Fibroblast of skin of abdomen (primary cell): ENCODE data around the gene ZKSCAN5.
"Not testable (repeated sequence)": the region's sequence is repeated elsewhere in the genome, so short reads cannot be mapped to it uniquely, and the experiment has no call there.

Experiments
- DNase-seq: peaks from one replicate; pipeline ENCODE4 v3.0.0-alpha.2; 2013

The ZKSCAN5 gene

GRCh38 chr7:99557196-99557607 lies 52.7 kb downstream of the ZKSCAN5 start:
- DNase-seq: no peak

- no peak for DNase-seq
Observed at GRCh38 chr7:99557940-99558305, 53.5 kb downstream of the ZKSCAN5 start.

GRCh38 chr7:99558306-99559174 lies 54.1 kb downstream of the ZKSCAN5 start, which contains the start of gene ZNF655:
TSS of gene ZNF655 (plus strand) at chr7:99558642. CDS start at chr7:99560560, 1,918 bp downstream.
- peak; percentile 93 for DNase-seq

GRCh38 chr7:99559175-99559915 lies 54.9 kb downstream of the ZKSCAN5 start:
- DNase-seq: peak; percentile 23

- no peak for DNase-seq
Observed at GRCh38 chr7:99560834-99561736, 56.6 kb downstream of the ZKSCAN5 start.

GRCh38 chr7:99561737-99562051 lies 57.2 kb downstream of the ZKSCAN5 start:
- DNase-seq: no peak

- no peak for DNase-seq
Observed at GRCh38 chr7:99562114-99562784, 57.8 kb downstream of the ZKSCAN5 start.

GRCh38 chr7:99562832-99563231 lies 58.4 kb downstream of the ZKSCAN5 start:
- peak; percentile 99 for DNase-seq

- peak; percentile 82 for DNase-seq
Observed at GRCh38 chr7:99563650-99564049, 59.2 kb downstream of the ZKSCAN5 start.

- DNase-seq: not testable (repeated sequence)
Observed at GRCh38 chr7:99568770-99569169, 64.3 kb downstream of the ZKSCAN5 start.

GRCh38 chr7:99571768-99572167 lies 67.3 kb downstream of the ZKSCAN5 start:
- no peak for DNase-seq

- DNase-seq: no peak
Observed at GRCh38 chr7:99573257-99573656, 68.8 kb downstream of the ZKSCAN5 start.

- no peak for DNase-seq
Observed at GRCh38 chr7:99576251-99576650, 71.8 kb downstream of the ZKSCAN5 start.

- DNase-seq: no peak
Observed at GRCh38 chr7:99579281-99579955, 75.0 kb downstream of the ZKSCAN5 start.

- DNase-seq: peak; percentile 50
Observed at GRCh38 chr7:99579956-99580777, 75.7 kb downstream of the ZKSCAN5 start.

GRCh38 chr7:99580778-99581332 lies 76.4 kb downstream of the ZKSCAN5 start:
- not testable (repeated sequence) for DNase-seq
